B cell (primary cell): ENCODE results near the gene SPEF1. TPM values are rescaled to one million over a fixed set of nuclear protein-coding genes. Genes with fewer than 3 reads are reported as not detected.

Experiments
- ATAC-seq: fragments of 200-7000 bp; cut with Tn5 transposase; one replicate; pipeline ENCODE4 v1.10.0; 2021; ENCODE audit warnings: low read depth, mild to moderate bottlenecking, moderate number of reproducible peaks, moderate library complexity
- CTCF ChIA-PET: fragments of 350-600 bp; sonication (Branson Sonifier 250); formaldehyde crosslinking; loops from one replicate; lab custom pipeline; 2021; ENCODE audit warnings: antibody characterized with exemption, inconsistent platforms; lab: Charles Lee
- POLR2A ChIA-PET: fragments of 350-600 bp; sonication (Branson Sonifier 250); formaldehyde crosslinking; loops from one replicate; lab custom pipeline; 2021; ENCODE audit warnings: antibody characterized with exemption; lab: Charles Lee
- DNase-seq: peaks from one replicate; pipeline ENCODE4 v3.0.0; 2013
- H2AFZ ChIP-seq: 2 replicates; pipeline ENCODE4 v1.6.1; 2012; ENCODE audit warnings: mild to moderate bottlenecking, low read depth, low read length; ENCODE audit not compliant: insufficient read depth, poor library complexity, severe bottlenecking
- H3K27ac ChIP-seq, 2 donors: 1 replicate in 1 of 2; 2 replicates in 1 of 2; pipeline ENCODE4 v1.5.1; 2012 to 2013; ENCODE audit warnings: low read length in 2 of 2, mild to moderate bottlenecking in 2 of 2, moderate library complexity in 1 of 2
- H3K27me3 ChIP-seq, 4 experiments: fragments of 200-600 bp in 1 of 4; sonication (generic) in 1 of 4; replicated peaks in 1 of 4; 1 replicate in 2 of 4; 2 replicates in 2 of 4; pipeline versions ENCODE4 v1.6.1 to v1.7.0; 2013 to 2016; ENCODE audit warnings: low read length in 3 of 4, mild to moderate bottlenecking in 2 of 4, mixed read lengths in 1 of 4, moderate library complexity in 1 of 4; ENCODE audit not compliant: insufficient read depth in 4 of 4, control insufficient read depth in 3 of 4; ENCODE audit errors: control extremely low read depth in 1 of 4
- H3K36me3 ChIP-seq, 2 experiments: replicated peaks in 1 of 2; 1 replicate in 1 of 2; 2 replicates in 1 of 2; pipeline versions ENCODE4 v1.6.1 to v1.7.1; 2013; ENCODE audit warnings: low read length in 1 of 2; ENCODE audit not compliant: insufficient read depth in 2 of 2, control insufficient read depth in 1 of 2; ENCODE audit errors: control extremely low read depth in 1 of 2, extremely low read depth in 1 of 2
- H3K4me1 ChIP-seq, 2 donors: fragments of 200-600 bp in 1 of 2; sonication (generic) in 1 of 2; 1 replicate in 1 of 2; 2 replicates in 1 of 2; pipeline versions ENCODE4 v1.5.1 to v1.6.1; 2013 to 2017; ENCODE audit warnings: low read length in 2 of 2; ENCODE audit not compliant: control insufficient read depth in 2 of 2, insufficient read depth in 2 of 2
- H3K4me2 ChIP-seq: replicated peaks from 2 replicates; pipeline ENCODE3; 2012; ENCODE audit warnings: mild to moderate bottlenecking, low read depth, low read length; ENCODE audit not compliant: poor library complexity, severe bottlenecking
- H3K4me3 ChIP-seq, 5 experiments: fragments of 200-600 bp in 1 of 5; sonication (generic) in 1 of 5; 1 replicate in 3 of 5; 2 replicates in 2 of 5; pipeline versions ENCODE4 v1.5.1 to v1.7.0; 2011 to 2016; ENCODE audit warnings: low read length in 4 of 5, mild to moderate bottlenecking in 4 of 5, low read depth in 2 of 5, control low read depth in 1 of 5, moderate library complexity in 1 of 5; ENCODE audit not compliant: insufficient read depth in 1 of 5; ENCODE audit errors: control extremely low read depth in 1 of 5, extremely low read depth in 1 of 5
- H3K79me2 ChIP-seq: fragments of 200-600 bp; sonication (generic); one replicate; pipeline ENCODE4 v1.6.0; 2016; ENCODE audit warnings: low read length; ENCODE audit not compliant: control insufficient read depth, insufficient read depth
- H3K9ac ChIP-seq: fragments of 200-600 bp; sonication (generic); 2 replicates; pipeline ENCODE4 v1.6.1; 2017; ENCODE audit warnings: mild to moderate bottlenecking, low read length, moderate library complexity
- H3K9me3 ChIP-seq, 3 donors: one replicate each; pipeline versions ENCODE4 v1.6.1 to v1.7.1; 2013; ENCODE audit warnings: low read length in 2 of 3; ENCODE audit not compliant: control insufficient read depth in 2 of 3, insufficient read depth in 1 of 3; ENCODE audit errors: control extremely low read depth in 1 of 3
- H4K20me1 ChIP-seq: 2 replicates; pipeline ENCODE4 v1.6.0; 2012; ENCODE audit warnings: mild to moderate bottlenecking, low read length; ENCODE audit not compliant: insufficient read depth, control insufficient read depth, poor library complexity, severe bottlenecking
- H3K27ac Mint-ChIP-seq: one replicate; pipeline ENCODE4 v1.8.0; 2021; ENCODE audit warnings: mixed read lengths
- H3K27me3 Mint-ChIP-seq: one replicate; pipeline ENCODE4 v1.8.0; 2021; ENCODE audit warnings: mixed read lengths
- H3K4me1 Mint-ChIP-seq: one replicate; pipeline ENCODE4 v1.8.0; 2021; ENCODE audit warnings: mixed read lengths
- H3K4me3 Mint-ChIP-seq: one replicate; pipeline ENCODE4 v1.8.0; 2021; ENCODE audit warnings: mixed read lengths
- H3K9me3 Mint-ChIP-seq: one replicate; pipeline ENCODE4 v1.8.0; 2022; ENCODE audit warnings: mixed read lengths; ENCODE audit not compliant: insufficient read depth
- EZH2 ChIP-seq: IDR thresholded peaks from 2 replicates; pipeline ENCODE4 v1.6.1; 2012; ENCODE audit warnings: borderline replicate concordance, low read depth, mild to moderate bottlenecking, moderate library complexity, low read length; ENCODE audit not compliant: insufficient read depth, poor library complexity, severe bottlenecking
- WGBS: methylation state at CpG from one replicate; pipeline ENCODE4 v1.1.5; 2013; ENCODE audit warnings: missing lambda C conversion rate; ENCODE audit not compliant: insufficient coverage; 5-methylcytosine and 5-hydroxymethylcytosine counted together
- intact Hi-C: fragments of 100-400 bp; cut with micrococcal nuclease; formaldehyde crosslinking; loops from one replicate; pipeline ENCODE4 v1.10.0; 2022
- polyA plus RNA-seq: library from polyadenylated mRNA; depleted of rRNA; stranded (reverse); fragments of >200 nt; gene quantifications from 2 replicates; pipeline ENCODE4 v1.2.3, GENCODE V29; 2012
- total RNA-seq, 2 donors: library from RNA; stranded (reverse); fragments of 120-200 nt in 1 of 2; gene quantifications; 1 replicate in 1 of 2; 2 replicates in 1 of 2; pipeline versions ENCODE4 v1.2.3 to v1.2.4, GENCODE V29; 2013 to 2022
- TF ChIP-seq, protein P1 (sequence below): fragments of 200-600 bp; IDR thresholded peaks from one replicate; pipeline ENCODE4 v1.8.0; 2022; ENCODE audit warnings: antibody characterized with exemption, mild to moderate bottlenecking

Gene SPEF1
- total and polyA plus RNA-seq, 2 donors (not counting 1 experiment from before 2014, with no cell fraction given) = not detected

- Histone ChIP-seq H4K20me1 (no peaks in the 10 kb centered on the region), H3K27ac (no peak overlapping the region), H2AFZ (no peak overlapping the region), H3K4me3 (no peak overlapping the region), H3K4me2 (no peak overlapping the region), H3K9ac (no peak overlapping the region), H3K27me3 (no peaks in the 10 kb centered on the region), H3K36me3 (no peaks in the 10 kb centered on the region), H3K4me1 (peaks cover 8 to 15% of the 10 kb centered on the region in 2 donors), H3K79me2 (no peaks in the 10 kb centered on the region), H3K9me3 (peaks cover 0 to 2% (median 0%) of the 10 kb centered on the region in 3 donors)
- TF ChIP-seq EZH2 = no peak
- TF ChIP-seq, protein P1, sequence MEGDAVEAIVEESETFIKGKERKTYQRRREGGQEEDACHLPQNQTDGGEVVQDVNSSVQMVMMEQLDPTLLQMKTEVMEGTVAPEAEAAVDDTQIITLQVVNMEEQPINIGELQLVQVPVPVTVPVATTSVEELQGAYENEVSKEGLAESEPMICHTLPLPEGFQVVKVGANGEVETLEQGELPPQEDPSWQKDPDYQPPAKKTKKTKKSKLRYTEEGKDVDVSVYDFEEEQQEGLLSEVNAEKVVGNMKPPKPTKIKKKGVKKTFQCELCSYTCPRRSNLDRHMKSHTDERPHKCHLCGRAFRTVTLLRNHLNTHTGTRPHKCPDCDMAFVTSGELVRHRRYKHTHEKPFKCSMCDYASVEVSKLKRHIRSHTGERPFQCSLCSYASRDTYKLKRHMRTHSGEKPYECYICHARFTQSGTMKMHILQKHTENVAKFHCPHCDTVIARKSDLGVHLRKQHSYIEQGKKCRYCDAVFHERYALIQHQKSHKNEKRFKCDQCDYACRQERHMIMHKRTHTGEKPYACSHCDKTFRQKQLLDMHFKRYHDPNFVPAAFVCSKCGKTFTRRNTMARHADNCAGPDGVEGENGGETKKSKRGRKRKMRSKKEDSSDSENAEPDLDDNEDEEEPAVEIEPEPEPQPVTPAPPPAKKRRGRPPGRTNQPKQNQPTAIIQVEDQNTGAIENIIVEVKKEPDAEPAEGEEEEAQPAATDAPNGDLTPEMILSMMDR = no peak
- no peak for DNase-seq
- H3K9me3 Mint-ChIP-seq = no peaks in the 10 kb centered on the region
- ChIA-PET POLR2A (interaction anchor here (0.8 to 1.3 kb wide), 4 partner anchors 13 to 45 kb away, joined by 3 to 6 read pairs (median 4); partner anchors contain the start of genes ADISSP and CDC25B), CTCF (interaction anchor here (1.0 to 2.4 kb wide), 2 partner anchors 33 to 45 kb away, joined by 3 to 11 read pairs; partner anchors contain the start of gene ADISSP)
- ATAC-seq = no peak
- no peak overlapping the region for H3K27ac Mint-ChIP-seq
- H3K4me1 Mint-ChIP-seq = peaks cover 14% of the 10 kb centered on the region
- H3K4me3 Mint-ChIP-seq = no peak overlapping the region
- intact Hi-C loops = no loop called here
- H3K27me3 Mint-ChIP-seq = no peaks in the 10 kb centered on the region
- WGBS = 94% methylated on average over 6 of the region's 8 CpGs
Measured at GRCh38 chr20:3812975-3813847, 32.0 kb upstream of the SPEF1 start.
